Smooth muscle cell (in vitro differentiated cells): ENCODE results near the gene ELFN1. TPM values are rescaled to one million over a fixed set of nuclear protein-coding genes. Genes with fewer than 3 reads are reported as not detected.

ENCODE experiments used
- DNase-seq: peaks from one replicate; lab custom pipeline; 2025; ENCODE audit not compliant: unreplicated experiment; lab: John Stamatoyannopoulos, UW
- H2AFZ ChIP-seq: fragments of 200-600 bp; sonication (generic); 2 replicates; pipeline ENCODE4 v1.6.0; 2016; ENCODE audit warnings: antibody characterized with exemption, low read depth, mild to moderate bottlenecking
- H3F3A ChIP-seq: fragments of 200-600 bp; sonication (generic); 2 replicates; pipeline ENCODE4 v1.6.0; 2017; ENCODE audit warnings: antibody characterized with exemption, low read depth
- H3K27ac ChIP-seq: fragments of 200-600 bp; sonication (generic); 2 replicates; pipeline ENCODE4 v1.5.1; 2016; ENCODE audit warnings: low read depth, mild to moderate bottlenecking
- H3K27me3 ChIP-seq: fragments of 200-600 bp; sonication (generic); 2 replicates; pipeline ENCODE4 v1.6.1; 2016; ENCODE audit warnings: low read depth, mild to moderate bottlenecking
- H3K36me3 ChIP-seq: fragments of 200-600 bp; sonication (generic); 2 replicates; pipeline ENCODE4 v1.5.1; 2016; ENCODE audit warnings: low read depth
- H3K4me1 ChIP-seq: fragments of 200-600 bp; sonication (generic); 2 replicates; pipeline ENCODE4 v1.5.1; 2016; ENCODE audit warnings: low read depth
- H3K4me2 ChIP-seq: fragments of 200-600 bp; sonication (generic); 2 replicates; pipeline ENCODE4 v1.6.0; 2016; ENCODE audit warnings: mild to moderate bottlenecking
- H3K4me3 ChIP-seq: fragments of 200-600 bp; sonication (generic); 2 replicates; pipeline ENCODE4 v1.5.1; 2016; ENCODE audit warnings: mild to moderate bottlenecking
- H3K79me2 ChIP-seq: fragments of 200-600 bp; sonication (generic); 2 replicates; pipeline ENCODE4 v1.6.0; 2016; ENCODE audit warnings: low read depth, mild to moderate bottlenecking
- H3K9ac ChIP-seq: fragments of 200-600 bp; sonication (generic); 2 replicates; pipeline ENCODE4 v1.6.0; 2016; ENCODE audit warnings: low read depth
- H3K9me3 ChIP-seq: fragments of 200-600 bp; sonication (generic); replicated peaks from 2 replicates; pipeline ENCODE4 v1.5.1; 2016; ENCODE audit warnings: low read depth
- H4K20me1 ChIP-seq: fragments of 200-600 bp; sonication (generic); 2 replicates; pipeline ENCODE4 v1.6.0; 2016; ENCODE audit warnings: low read depth
- WGBS: methylation state at CpG from one replicate; pipeline ENCODE4 v1.1.7; 2016; ENCODE audit warnings: low lambda C conversion rate; 5-methylcytosine and 5-hydroxymethylcytosine counted together
- polyA plus RNA-seq: library from polyadenylated mRNA; unstranded; fragments of >200 nt; fragmentation: Nextera tagmentation; extraction: Ambion mirVana; gene quantifications from 2 replicates; pipeline ENCODE4 v1.2.1, GENCODE V29; 2016
- total RNA-seq: library from RNA; depleted of rRNA; stranded (reverse); fragments of >200 nt; gene quantifications from 2 replicates; pipeline ENCODE4 v1.2.3, GENCODE V29; 2014
- TF ChIP-seq, protein P1 (sequence below): fragments of 200-600 bp; sonication (generic); IDR thresholded peaks from 2 replicates; pipeline ENCODE4 v1.5.1; 2017; ENCODE audit warnings: borderline replicate concordance, mild to moderate bottlenecking, antibody characterized with exemption; ENCODE audit not compliant: insufficient read depth, poor library complexity, severe bottlenecking

Gene ELFN1
- total and polyA plus RNA-seq, 2 experiments from 2014 or later = 4.2 to 6.2 TPM

DNA sequence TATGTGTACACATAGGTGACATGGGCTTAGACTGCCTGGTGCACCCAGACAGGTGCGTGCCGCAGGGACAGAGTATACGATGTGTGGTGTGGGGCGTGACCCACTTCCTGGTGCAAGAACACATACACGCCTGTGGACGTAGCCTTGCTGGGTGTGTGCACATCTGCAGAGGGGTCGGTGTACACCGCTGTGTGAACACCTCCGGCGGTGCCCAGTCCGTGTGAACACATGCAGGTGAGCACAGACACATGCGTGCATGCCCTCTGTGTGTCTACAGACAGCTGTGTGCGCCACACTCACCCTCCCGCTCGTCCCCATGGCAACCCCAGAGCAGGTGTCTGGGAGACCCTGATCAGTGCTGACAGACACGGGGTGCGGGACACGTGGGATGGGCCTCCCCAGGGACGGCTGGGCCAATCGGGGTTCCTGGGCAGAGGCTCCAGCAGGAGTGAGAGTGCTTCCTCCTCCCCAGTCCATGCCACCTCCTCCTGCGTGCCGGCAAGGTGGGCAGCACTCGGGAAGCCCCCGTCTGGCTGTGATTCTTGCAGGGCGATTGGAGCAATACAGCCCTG is 23.4 kb downstream of the ELFN1 start:
- H3K27me3 ChIP-seq = no peaks in the 10 kb centered on the region
- H3K4me3 ChIP-seq = no peak overlapping the region
- TF ChIP-seq, protein P1, sequence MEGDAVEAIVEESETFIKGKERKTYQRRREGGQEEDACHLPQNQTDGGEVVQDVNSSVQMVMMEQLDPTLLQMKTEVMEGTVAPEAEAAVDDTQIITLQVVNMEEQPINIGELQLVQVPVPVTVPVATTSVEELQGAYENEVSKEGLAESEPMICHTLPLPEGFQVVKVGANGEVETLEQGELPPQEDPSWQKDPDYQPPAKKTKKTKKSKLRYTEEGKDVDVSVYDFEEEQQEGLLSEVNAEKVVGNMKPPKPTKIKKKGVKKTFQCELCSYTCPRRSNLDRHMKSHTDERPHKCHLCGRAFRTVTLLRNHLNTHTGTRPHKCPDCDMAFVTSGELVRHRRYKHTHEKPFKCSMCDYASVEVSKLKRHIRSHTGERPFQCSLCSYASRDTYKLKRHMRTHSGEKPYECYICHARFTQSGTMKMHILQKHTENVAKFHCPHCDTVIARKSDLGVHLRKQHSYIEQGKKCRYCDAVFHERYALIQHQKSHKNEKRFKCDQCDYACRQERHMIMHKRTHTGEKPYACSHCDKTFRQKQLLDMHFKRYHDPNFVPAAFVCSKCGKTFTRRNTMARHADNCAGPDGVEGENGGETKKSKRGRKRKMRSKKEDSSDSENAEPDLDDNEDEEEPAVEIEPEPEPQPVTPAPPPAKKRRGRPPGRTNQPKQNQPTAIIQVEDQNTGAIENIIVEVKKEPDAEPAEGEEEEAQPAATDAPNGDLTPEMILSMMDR = no peak
- no peak overlapping the region for H2AFZ ChIP-seq
- no peak overlapping the region for H3K4me2 ChIP-seq
- DNase-seq = no peak
- H3K36me3 ChIP-seq = peaks cover 3% of the 10 kb centered on the region
- WGBS = 94% methylated on average over 25 of the region's 25 CpGs
- H3K4me1 ChIP-seq = peaks cover 14% of the 10 kb centered on the region
- H3F3A ChIP-seq = no peaks in the 10 kb centered on the region
- H4K20me1 ChIP-seq = no peaks in the 10 kb centered on the region
- H3K27ac ChIP-seq = no peak overlapping the region
- peaks cover under 1% of the 10 kb centered on the region for H3K79me2 ChIP-seq
- no peak overlapping the region for H3K9ac ChIP-seq
- no peaks in the 10 kb centered on the region for H3K9me3 ChIP-seq

DNA sequence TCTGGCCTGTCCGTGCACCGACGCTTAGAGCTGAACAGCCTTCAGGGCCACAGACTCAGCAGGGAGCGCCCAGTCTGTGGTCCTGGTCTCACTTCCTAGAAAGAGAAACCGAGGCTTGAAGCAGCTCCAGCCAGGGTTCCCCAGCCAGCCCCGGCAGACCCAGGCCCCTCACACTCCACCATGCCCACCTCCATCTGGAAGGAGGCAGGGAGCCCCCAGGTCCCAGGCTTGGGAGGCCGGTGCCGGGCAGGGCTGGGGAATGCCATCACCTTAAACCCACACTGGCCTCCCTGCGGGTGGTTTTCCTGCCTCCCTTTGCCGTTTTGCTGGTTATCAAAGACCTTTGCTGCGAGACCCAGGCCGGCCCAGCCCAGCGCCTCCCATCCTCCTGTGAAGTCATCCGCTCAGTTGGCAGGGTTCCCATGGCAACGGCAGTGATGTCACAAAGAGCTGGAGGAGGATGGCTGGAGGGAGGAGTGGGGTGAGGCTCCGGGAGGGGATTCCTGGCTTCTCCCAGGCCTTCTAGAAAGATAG is 24.0 kb downstream of the ELFN1 start:
- H3F3A ChIP-seq = no peaks in the 10 kb centered on the region
- no peak overlapping the region for H3K4me3 ChIP-seq
- DNase-seq = no peak
- H3K27me3 ChIP-seq = no peaks in the 10 kb centered on the region
- no peak overlapping the region for H3K9ac ChIP-seq
- H3K27ac ChIP-seq = no peak overlapping the region
- H3K4me2 ChIP-seq = no peak overlapping the region
- 61% methylated on average over 16 of the region's 16 CpGs for WGBS
- TF ChIP-seq, protein P1 = no peak
- H4K20me1 ChIP-seq = no peaks in the 10 kb centered on the region
- H3K4me1 ChIP-seq = peaks cover 14% of the 10 kb centered on the region
- no peak overlapping the region for H2AFZ ChIP-seq
- no peaks in the 10 kb centered on the region for H3K36me3 ChIP-seq
- no peaks in the 10 kb centered on the region for H3K79me2 ChIP-seq
- H3K9me3 ChIP-seq = no peaks in the 10 kb centered on the region

DNA sequence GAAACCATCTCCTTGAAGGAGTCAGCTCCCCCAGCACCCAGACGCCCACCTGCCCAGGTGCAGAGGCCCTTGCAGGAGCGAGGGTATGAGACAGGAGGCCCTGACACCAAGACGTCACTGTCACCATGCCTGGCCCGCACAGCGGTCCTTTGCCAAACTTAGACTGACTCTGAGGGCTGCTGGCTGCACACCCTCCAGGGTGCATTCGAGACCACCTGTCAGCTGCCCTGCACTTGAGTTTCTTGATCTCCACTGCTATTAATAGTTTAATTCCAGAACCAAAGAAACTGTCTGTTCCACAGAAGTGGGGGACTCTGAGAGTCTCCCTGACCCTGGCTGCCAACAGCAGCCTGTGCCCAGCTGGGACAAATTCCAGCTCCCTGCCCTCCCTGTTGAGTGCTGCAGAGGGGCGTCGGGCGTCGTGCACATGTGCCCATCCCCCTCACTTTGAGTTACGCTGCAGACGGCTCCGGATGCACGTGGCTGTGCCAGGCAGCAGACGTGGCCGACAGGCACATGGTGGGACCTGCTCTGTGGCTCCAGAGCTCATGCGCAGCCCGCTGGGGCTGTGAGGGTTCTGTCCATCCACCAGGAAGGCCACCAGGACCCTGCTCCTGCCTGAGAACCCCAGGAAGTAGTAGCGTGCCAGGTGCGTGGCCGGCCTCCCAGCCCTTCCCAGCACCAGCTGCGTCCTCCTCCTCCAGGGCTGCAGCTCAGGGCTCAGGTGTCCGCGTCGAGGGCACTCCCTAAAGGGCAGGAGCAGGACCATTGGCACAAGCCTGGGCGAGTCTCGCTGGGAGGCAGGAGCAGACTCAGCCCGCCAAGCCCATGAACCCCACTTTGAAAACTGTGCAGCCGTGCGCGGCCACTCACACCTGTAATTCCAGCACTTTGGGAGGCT is 24.8 kb downstream of the ELFN1 start:
- Histone ChIP-seq H3K4me2 (no peak overlapping the region), H3K27me3 (no peaks in the 10 kb centered on the region), H3F3A (no peaks in the 10 kb centered on the region), H3K4me1 (peaks cover 14% of the 10 kb centered on the region), H3K27ac (no peak overlapping the region), H4K20me1 (no peaks in the 10 kb centered on the region), H3K4me3 (no peak overlapping the region), H3K9ac (no peak overlapping the region), H3K79me2 (no peaks in the 10 kb centered on the region), H3K9me3 (no peaks in the 10 kb centered on the region), H2AFZ (no peak overlapping the region), H3K36me3 (no peaks in the 10 kb centered on the region)
- no peak for DNase-seq
- TF ChIP-seq, protein P1 = no peak
- 90% methylated on average over 26 of the region's 31 CpGs for WGBS
